ENCODE data around the gene PTPN3. TPM values are rescaled to one million over a fixed set of nuclear protein-coding genes. Genes with fewer than 3 reads are reported as not detected.

PTPN3 gene
- total RNA-seq, 1 experiment from 2014 or later = 20.2 TPM

DNA sequence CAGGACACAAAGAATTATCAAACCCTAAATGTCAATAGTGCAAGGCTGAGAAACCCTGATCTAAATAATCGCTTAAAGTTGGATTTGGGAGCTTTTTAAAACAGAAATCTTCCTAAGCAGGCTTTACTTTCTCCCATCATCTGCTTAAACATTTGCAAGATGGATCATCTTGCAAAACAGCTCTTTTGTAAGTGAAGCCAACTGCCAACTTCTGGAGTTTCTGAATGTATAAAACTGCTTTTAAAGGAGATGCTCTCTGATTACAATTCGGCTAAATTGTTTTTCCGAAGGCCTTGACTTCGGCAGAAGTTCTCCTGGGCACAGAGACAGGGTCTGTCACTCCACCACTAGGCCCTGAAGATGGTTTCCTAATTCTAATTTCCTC, 1.3 kb downstream of the PTPN3 start:
- H4K20me1 ChIP-seq (ENCODE audit: insufficient read depth) = 0 out of 2 replicates have a peak, but pooled peaks cover 7% of the 10 kb centered on the region
- H3K4me2 ChIP-seq = peak overlapping the region; percentile 92
- H3K36me3 ChIP-seq (ENCODE audit: low read depth) = peaks cover 10% of the 10 kb centered on the region; the same call in 1 of the 2 replicates
- no peaks in the 10 kb centered on the region for H3K27me3 ChIP-seq (ENCODE audit: insufficient read depth, low read depth)
- DNase-seq = no peak
- no peak overlapping the region for H3K27ac ChIP-seq
- peak overlapping the region; percentile 71 for H3K4me3 ChIP-seq
- BruUV-seq (replicated peaks) = no TSS peak
- POLR2A ChIA-PET (ENCODE audit: unreplicated experiment) = interaction anchor here (0.8 kb wide), 1 partner anchor 44 kb away, joined by 4 read pairs; no protein-coding TSS in a partner anchor
- no peak overlapping the region for H2AFZ ChIP-seq
- no peaks in the 10 kb centered on the region for H3K9me2 ChIP-seq (ENCODE audit: insufficient read depth)
- intact Hi-C loops (cut with micrococcal nuclease; ENCODE audit: unreplicated experiment) = no loop called here
- peaks cover 25% of the 10 kb centered on the region for H3K4me1 ChIP-seq (replicated peaks; ENCODE audit: insufficient read depth)
- CTCF ChIA-PET = no interaction called here
- TF ChIP-seq EZH2 (IDR thresholded peaks at IDR 0.05; ENCODE audit: low read depth) (no peak), CTCF (conservative IDR thresholded peaks at IDR 0.05) (no peak)
- no peaks in the 10 kb centered on the region for H3K9me3 ChIP-seq (ENCODE audit: insufficient read depth, low read depth)
- peaks cover 58% of the 10 kb centered on the region for H3K79me2 ChIP-seq (ENCODE audit: low read depth)
- peaks cover 8% of the 10 kb centered on the region for H3F3A ChIP-seq (ENCODE audit: insufficient read depth, low read depth)

DNA sequence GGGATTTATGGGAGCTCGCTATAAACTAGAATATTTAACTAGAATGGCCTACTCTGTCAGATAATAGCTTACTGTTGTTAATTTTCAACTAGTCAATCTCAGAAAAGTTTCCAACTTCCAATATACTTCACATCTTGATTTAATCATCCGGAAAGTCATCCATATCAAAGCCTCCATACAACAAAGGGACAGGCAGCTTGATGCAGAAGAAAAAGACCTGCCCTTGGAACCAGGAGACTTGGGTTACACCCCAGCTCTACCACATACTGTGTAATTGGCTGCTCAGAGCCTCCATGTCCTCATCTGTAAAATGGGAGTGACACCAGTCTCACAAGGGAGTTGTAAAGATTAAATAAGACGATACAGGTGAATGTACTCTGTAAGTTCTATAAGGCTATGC, 1.9 kb downstream of the PTPN3 start:
- no peak for TF ChIP-seq CTCF (conservative IDR thresholded peaks at IDR 0.05)
- no peaks in the 10 kb centered on the region for H3K9me2 ChIP-seq (ENCODE audit: insufficient read depth)
- DNase-seq = no peak
- no peaks in the 10 kb centered on the region for H3K9me3 ChIP-seq (ENCODE audit: insufficient read depth, low read depth)
- peak overlapping the region; percentile 92 for H3K4me2 ChIP-seq
- no peak overlapping the region for H3K27ac ChIP-seq
- intact Hi-C loops (cut with micrococcal nuclease; ENCODE audit: unreplicated experiment) = no loop called here
- H3K36me3 ChIP-seq (ENCODE audit: low read depth) = peaks cover 10% of the 10 kb centered on the region; the same call in 1 of the 2 replicates
- 0 out of 2 replicates have a peak, but pooled peaks cover 7% of the 10 kb centered on the region for H4K20me1 ChIP-seq (ENCODE audit: insufficient read depth)
- ChIA-PET POLR2A (ENCODE audit: unreplicated experiment) (interaction anchor here (0.6 to 0.7 kb wide), 2 partner anchors 12 to 60 kb away, joined by 3 to 5 read pairs; no protein-coding TSS in a partner anchor), CTCF (no interaction called here)
- peaks cover 25% of the 10 kb centered on the region for H3K4me1 ChIP-seq (replicated peaks; ENCODE audit: insufficient read depth)
- no peak overlapping the region for H2AFZ ChIP-seq
- peaks cover 64% of the 10 kb centered on the region for H3K79me2 ChIP-seq (ENCODE audit: low read depth)
- no peaks in the 10 kb centered on the region for H3K27me3 ChIP-seq (ENCODE audit: insufficient read depth, low read depth)
- no peak overlapping the region; the same call in 1 of the 2 replicates for H3K4me3 ChIP-seq
- H3F3A ChIP-seq (ENCODE audit: insufficient read depth, low read depth) = peaks cover 8% of the 10 kb centered on the region
- no TSS peak for BruUV-seq (replicated peaks)

DNA sequence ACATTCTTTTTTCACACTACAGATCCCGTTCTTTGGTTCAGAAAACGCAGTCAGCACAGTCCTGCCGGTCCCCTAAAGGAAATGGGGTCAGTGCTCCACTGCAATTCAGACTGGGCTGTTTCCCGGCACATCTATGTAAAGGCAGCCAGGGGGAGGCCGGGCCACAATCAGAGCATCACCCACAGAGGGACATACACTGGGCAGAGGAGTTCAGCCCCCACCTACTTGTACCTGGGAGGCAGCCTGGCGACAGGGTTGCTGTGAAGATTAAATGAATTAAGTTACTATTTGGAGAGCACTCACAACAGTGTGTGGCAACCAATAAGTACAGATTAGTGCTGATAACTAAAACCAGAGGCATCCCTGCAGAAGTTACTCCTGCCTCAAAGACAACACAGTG, 4.5 kb downstream of the PTPN3 start:
- ChIA-PET POLR2A (ENCODE audit: unreplicated experiment) (no interaction called here), CTCF (no interaction called here)
- peaks cover 10% of the 10 kb centered on the region; the same call in 1 of the 2 replicates for H3K36me3 ChIP-seq (ENCODE audit: low read depth)
- H2AFZ ChIP-seq = no peak overlapping the region
- no peaks in the 10 kb centered on the region for H3K9me3 ChIP-seq (ENCODE audit: insufficient read depth, low read depth)
- H3K4me1 ChIP-seq (replicated peaks; ENCODE audit: insufficient read depth) = peaks cover 33% of the 10 kb centered on the region
- no peak for DNase-seq
- no peak overlapping the region for H3K4me3 ChIP-seq
- intact Hi-C loops (cut with micrococcal nuclease; ENCODE audit: unreplicated experiment) = no loop called here
- H3K79me2 ChIP-seq (ENCODE audit: low read depth) = peaks cover 89% of the 10 kb centered on the region
- no peak overlapping the region for H3K4me2 ChIP-seq
- TF ChIP-seq CTCF (conservative IDR thresholded peaks at IDR 0.05) = no peak
- no peak for TF ChIP-seq EZH2 (IDR thresholded peaks at IDR 0.05; ENCODE audit: low read depth)
- 0 out of 2 replicates have a peak, but pooled peaks cover 10% of the 10 kb centered on the region for H4K20me1 ChIP-seq (ENCODE audit: insufficient read depth)
- no peaks in the 10 kb centered on the region for H3K27me3 ChIP-seq (ENCODE audit: insufficient read depth, low read depth)
- H3K27ac ChIP-seq = no peak overlapping the region
- H3F3A ChIP-seq (ENCODE audit: insufficient read depth, low read depth) = peaks cover 1% of the 10 kb centered on the region; the same call in 1 of the 2 replicates
- H3K9me2 ChIP-seq (ENCODE audit: insufficient read depth) = no peaks in the 10 kb centered on the region
- no TSS peak for BruUV-seq (replicated peaks)
